Measurements from ENCODE around the gene INTU.

Gene INTU

DNA sequence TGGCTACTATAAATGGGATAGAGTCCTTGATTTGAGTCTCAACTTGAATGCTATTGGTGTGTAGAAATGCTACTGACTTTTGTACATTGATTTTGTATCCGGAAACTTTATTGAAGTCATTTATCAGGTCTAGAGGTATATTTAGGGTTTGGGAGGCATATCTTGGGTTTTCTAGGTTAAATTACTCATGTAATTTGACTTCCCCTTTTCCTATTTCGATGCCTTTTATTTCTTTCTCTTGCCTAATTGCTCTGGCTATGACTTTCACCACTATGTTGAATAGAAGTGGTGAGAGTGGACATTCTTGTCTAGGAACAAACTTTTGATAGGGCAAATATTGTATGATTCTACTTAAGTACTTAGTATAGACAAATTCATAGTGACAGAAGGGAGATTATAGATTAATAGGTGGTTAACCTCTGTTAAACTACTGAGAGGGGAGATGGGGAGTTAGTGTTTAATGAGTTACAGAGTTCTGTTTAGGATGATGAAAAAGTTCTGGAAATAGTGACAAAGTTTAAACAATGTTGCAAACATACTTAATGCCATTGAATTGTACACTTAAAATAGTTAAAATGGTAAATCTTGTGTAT lies 126.6 kb downstream of the INTU start:
- no peak for DNase-seq

DNA sequence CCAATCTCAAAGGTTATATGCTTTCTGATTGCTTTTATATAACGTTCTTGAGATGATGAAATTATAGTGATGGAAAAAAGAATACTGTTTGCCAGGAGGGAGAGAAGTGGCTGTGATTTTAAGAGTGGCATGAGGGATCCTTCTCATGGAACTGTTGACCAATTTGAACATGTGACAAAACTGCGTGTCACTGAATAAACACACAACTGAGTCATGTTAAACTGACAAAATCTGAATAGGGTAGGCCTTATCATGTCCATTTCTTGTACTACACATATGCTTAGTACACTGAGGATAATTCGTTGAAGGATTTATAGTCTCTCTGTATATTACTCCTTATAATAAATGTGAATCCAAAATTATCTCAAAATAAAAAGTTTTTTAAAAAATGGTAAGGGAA lies 127.1 kb downstream of the INTU start:
- DNase-seq = no peak

DNA sequence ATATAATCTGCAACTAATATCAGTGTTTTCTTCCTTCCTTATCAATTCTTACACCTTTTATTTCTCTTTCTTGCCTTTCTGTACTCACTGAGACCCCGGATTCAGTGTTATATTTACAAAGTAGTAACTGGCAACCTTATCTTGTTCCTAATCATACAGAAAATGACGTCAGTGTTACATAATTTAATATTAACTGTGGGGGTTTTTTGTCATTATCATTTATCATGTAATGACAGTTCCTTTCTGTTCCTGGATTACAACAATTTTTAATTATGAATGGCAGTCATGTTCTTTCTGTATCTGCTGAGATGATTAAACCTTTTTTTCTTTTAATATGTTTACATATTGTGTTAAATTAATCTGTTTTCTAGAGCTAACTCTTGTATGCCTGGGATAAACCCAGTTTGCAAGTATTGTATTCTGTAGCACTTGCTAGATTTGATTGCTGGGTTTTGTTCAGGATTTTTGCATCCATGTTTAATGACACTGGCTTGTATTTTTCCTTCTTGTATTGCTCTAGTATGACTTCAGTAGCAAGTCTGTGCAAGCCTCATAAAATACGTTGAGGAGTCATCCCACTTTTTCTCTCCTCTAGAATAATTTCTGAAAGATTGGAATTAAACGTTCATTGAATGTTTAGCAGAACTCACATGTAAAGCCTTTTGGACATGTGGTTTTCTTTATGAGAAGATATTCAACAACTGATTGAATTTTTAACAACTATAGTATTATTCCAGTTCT lies 138.9 kb downstream of the INTU start:
- no peak for DNase-seq

DNA sequence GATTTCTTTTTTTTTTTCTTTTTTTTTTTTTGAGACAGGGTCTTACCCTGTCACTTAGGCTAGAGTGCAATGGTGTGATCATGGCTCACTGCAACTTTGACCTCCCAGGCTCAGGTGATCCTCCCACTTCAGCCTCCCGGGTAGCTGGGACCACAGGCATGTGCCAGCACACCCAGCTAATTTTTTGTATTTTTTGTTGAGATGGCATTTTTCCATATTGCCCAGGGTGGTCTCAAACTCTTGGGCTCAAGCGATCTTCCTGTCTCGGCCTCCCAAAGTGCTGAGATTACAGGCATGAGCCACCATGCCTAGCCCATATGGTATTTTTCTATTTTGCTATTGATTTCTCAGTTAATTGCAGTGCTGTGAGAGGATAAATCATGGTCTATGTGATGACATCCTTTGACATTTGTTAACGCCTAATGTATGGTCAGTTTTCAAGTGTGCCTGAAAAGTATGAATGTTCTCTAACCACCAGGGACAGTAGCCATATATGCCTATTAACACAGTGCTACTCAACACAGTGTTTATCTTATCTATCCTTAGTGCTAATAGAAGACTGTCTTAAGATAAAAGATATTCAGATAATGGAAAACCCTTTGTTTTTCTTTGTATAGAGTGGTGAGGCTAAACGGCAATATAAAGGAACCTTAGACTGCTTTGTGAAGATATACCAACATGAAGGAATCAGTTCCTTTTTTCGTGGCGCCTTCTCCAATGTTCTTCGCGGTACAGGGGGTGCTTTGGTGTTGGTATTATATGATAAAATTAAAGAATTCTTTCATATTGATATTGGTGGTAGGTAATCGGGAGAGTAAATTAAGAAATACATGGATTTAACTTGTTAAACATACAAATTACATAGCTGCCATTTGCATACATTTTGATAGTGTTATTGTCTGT lies 140.3 kb downstream of the INTU start:
- DNase-seq = no peak

DNA sequence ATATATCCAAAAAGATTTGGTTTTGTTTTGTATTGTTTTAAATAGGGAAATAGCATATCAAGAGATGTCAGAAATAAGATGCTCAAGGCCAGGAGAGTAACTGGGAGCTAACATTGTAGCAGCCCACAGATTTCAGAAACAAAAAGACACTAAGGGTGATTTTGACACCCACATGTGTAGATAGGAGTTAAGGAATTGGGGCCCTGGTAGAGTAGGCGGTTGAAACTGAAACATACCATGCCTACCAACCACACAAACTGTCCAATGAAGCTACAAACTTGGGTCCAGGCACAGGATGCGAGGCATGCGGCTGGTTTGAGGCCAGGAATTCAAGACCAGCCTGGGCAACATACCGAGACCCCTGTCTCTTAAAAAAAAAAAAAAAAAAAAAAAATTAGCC lies 143.1 kb downstream of the INTU start:
- no peak for DNase-seq
